ENCODE measurements around the gene FLT4.

The FLT4 gene

DNA sequence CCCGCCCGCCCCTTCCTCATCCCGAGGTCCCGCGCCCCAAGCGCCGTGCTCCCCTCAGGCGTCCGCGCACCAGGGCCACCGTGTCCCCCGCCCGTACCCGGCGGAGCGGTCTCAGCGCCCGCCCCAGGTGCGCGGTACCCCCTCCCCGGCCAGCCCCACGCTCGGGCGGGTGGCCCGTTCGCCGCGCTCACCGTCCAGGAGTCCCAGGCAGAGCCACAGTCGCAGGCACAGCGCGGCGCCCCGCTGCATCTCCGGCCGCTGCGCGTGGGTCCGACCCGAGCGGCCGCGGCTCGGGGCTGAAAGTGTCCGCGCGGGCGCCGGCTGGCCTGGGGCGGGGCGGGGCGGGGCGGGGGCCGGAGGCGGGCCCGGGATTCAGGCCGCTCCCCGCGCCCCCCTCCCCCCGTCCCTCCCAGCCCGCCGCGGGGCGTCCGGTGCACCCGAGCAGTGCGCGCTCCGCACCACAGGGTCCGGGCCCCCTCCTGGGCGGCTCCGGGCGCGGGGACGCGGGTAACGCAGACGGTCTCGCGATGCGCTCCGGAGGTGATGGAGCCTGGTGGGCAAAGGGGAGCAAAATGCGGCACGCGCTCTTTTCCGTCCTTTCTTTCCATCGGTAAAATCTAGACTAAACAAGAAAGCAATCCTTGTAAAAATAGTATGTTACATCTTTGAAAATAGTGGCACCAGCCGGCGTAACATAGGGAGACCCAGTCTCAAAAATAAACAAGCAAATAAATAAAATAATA, at the start of gene FLT4:
TSS of gene FLT4 (minus strand) at position 304 of the 743 bp plus-strand sequence. CDS start at position 249, 55 bp downstream.
- TF ChIP-seq, protein P1, sequence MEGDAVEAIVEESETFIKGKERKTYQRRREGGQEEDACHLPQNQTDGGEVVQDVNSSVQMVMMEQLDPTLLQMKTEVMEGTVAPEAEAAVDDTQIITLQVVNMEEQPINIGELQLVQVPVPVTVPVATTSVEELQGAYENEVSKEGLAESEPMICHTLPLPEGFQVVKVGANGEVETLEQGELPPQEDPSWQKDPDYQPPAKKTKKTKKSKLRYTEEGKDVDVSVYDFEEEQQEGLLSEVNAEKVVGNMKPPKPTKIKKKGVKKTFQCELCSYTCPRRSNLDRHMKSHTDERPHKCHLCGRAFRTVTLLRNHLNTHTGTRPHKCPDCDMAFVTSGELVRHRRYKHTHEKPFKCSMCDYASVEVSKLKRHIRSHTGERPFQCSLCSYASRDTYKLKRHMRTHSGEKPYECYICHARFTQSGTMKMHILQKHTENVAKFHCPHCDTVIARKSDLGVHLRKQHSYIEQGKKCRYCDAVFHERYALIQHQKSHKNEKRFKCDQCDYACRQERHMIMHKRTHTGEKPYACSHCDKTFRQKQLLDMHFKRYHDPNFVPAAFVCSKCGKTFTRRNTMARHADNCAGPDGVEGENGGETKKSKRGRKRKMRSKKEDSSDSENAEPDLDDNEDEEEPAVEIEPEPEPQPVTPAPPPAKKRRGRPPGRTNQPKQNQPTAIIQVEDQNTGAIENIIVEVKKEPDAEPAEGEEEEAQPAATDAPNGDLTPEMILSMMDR (IDR thresholded peaks at IDR 0.05) = no peak

DNA sequence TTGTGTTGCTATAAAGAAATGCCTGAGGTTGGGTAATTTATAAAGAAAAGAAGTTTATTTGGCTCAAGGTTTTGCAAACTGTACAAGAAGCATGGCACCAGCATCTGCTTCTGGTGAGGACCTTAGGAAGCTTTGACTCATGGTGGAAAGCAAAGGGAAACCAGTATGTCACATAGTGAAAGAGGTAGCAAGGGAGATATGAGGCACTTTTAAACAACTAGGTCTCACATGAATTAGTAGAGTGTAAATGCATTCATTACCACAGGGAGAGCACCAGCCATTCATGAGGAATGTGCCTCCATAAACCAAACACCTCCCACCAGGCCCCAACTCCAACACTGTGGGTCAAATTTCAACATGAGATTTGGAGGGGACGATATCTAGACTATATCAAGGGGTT, 49.6 kb upstream of the FLT4 start:
- TF ChIP-seq, protein P1 (IDR thresholded peaks at IDR 0.05) = no peak

GRCh38 chr5:180696116-180696515, 46.7 kb upstream of the FLT4 start:
- TF ChIP-seq, protein P1 (IDR thresholded peaks at IDR 0.05) = no peak

- TF ChIP-seq, protein P1 (IDR thresholded peaks at IDR 0.05) = no peak
Measured at GRCh38 chr5:180692429-180692828, 43.0 kb upstream of the FLT4 start.

DNA sequence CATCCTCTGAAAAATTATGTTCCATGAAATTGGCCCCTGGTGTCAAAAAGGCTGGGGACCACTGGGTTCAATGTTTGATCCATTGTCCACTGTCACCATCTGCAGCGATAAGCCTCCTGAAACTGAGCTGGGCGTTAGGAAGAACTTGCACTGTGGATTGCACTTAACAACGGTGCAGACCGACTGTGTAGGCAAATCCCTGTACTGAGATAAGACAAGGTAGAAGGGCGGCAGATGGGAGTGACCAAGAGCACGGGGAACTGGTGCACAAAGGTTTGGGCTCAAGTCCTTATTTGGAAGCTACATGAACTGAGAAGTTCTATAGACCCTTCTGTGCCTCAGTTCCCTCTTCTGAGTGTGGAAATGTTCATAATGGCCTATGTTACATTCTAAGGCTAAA, 41.6 kb upstream of the FLT4 start:
- TF ChIP-seq, protein P1 (IDR thresholded peaks at IDR 0.05) = no peak

DNA sequence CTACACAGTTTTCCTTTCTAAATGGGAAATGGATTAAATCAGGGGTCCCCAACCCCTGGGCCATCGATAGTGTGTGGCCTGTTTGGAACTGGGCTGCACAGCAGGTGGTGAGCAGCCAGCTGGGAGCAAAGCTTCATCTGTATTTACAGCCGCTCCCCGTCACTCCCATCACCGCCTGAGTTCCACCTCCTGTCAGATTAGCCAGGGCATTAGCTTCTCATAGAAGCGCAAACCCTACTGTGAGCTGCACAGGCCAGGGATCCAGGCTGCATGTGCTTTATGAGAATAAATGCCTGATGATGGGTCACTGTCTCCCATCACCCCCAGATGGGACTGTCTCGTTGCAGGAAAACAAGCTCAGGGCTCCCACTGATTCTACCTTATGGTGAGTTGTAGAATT, 41.2 kb upstream of the FLT4 start:
- TF ChIP-seq, protein P1 (IDR thresholded peaks at IDR 0.05) = no peak

GRCh38 chr5:180689775-180690174, 40.4 kb upstream of the FLT4 start:
- TF ChIP-seq, protein P1 (IDR thresholded peaks at IDR 0.05) = no peak

All from LNCAP (cell line).